ENCODE results near the gene LMCD1. TPM values are rescaled to one million over a fixed set of nuclear protein-coding genes. Genes with fewer than 3 reads are reported as not detected.

The LMCD1 gene
- total RNA-seq, 1 donor from 2014 or later = 174 TPM

- ATAC-seq (peak; percentile 5), DNase-seq (no peak)
- Histone ChIP-seq H3K27me3 (no peaks in the 10 kb centered on the region), H3K27ac (peak overlapping the region; percentile 80), H3K36me3 (peaks cover 21% of the 10 kb centered on the region), H3K4me1 (peaks cover 40% of the 10 kb centered on the region), H3K9me3 (no peaks in the 10 kb centered on the region), H3K4me3 (peak overlapping the region; percentile 57)
- intact Hi-C loops (cut with DNase I) = no loop called here
- TF ChIP-seq CTCF (IDR thresholded peaks at IDR 0.05) = no peak
These were observed 4.0 kb downstream of the LMCD1 start for GRCh38 chr3:8505621-8506020.

GRCh38 chr3:8506571-8507061 lies 5.0 kb downstream of the LMCD1 start:
- Histone ChIP-seq H3K9me3 (no peaks in the 10 kb centered on the region), H3K27ac (peak overlapping the region; percentile 80), H3K4me3 (peak overlapping the region; percentile 57), H3K4me1 (peaks cover 42% of the 10 kb centered on the region), H3K36me3 (peaks cover 29% of the 10 kb centered on the region), H3K27me3 (no peaks in the 10 kb centered on the region)
- no peak for ATAC-seq
- TF ChIP-seq CTCF (IDR thresholded peaks at IDR 0.05) = no peak
- intact Hi-C loops (cut with DNase I) = no loop called here
- DNase-seq = no peak

GRCh38 chr3:8507496-8507895 lies 5.9 kb downstream of the LMCD1 start:
- peaks cover 36% of the 10 kb centered on the region for H3K36me3 ChIP-seq
- intact Hi-C loops (cut with DNase I) = no loop called here

GRCh38 chr3:8509961-8510360 lies 8.3 kb downstream of the LMCD1 start:
- Histone ChIP-seq H3K36me3 (peaks cover 41% of the 10 kb centered on the region), H3K4me1 (peaks cover 47% of the 10 kb centered on the region), H3K4me3 (no peak overlapping the region), H3K27ac (peak overlapping the region; percentile 25), H3K27me3 (no peaks in the 10 kb centered on the region), H3K9me3 (no peaks in the 10 kb centered on the region)
- intact Hi-C loops (cut with DNase I) = no loop called here
- ATAC-seq = no peak
- TF ChIP-seq CTCF (IDR thresholded peaks at IDR 0.05) = no peak
- DNase-seq = no peak

More at GRCh38 chr3:8507496-8507895, 5.9 kb downstream of the LMCD1 start:
- Histone ChIP-seq H3K9me3 (no peaks in the 10 kb centered on the region), H3K27me3 (no peaks in the 10 kb centered on the region), H3K4me1 (peaks cover 49% of the 10 kb centered on the region), H3K27ac (peak overlapping the region; percentile 80), H3K4me3 (peak overlapping the region; percentile 57)
- TF ChIP-seq CTCF (IDR thresholded peaks at IDR 0.05) = no peak
- no peak for DNase-seq
- ATAC-seq = no peak

- intact Hi-C loops (cut with DNase I) = no loop called here
- H3K27me3 ChIP-seq = no peaks in the 10 kb centered on the region
- H3K27ac ChIP-seq = no peak overlapping the region
- no peak overlapping the region for H3K4me3 ChIP-seq
- no peaks in the 10 kb centered on the region for H3K9me3 ChIP-seq
- ATAC-seq = no peak
- peaks cover 44% of the 10 kb centered on the region for H3K4me1 ChIP-seq
- no peak for DNase-seq
- H3K36me3 ChIP-seq = peaks cover 37% of the 10 kb centered on the region
- TF ChIP-seq CTCF (IDR thresholded peaks at IDR 0.05) = no peak
These were observed 10.6 kb downstream of the LMCD1 start for GRCh38 chr3:8512234-8512633.

Data from upper lobe of right lung (tissue), 1 donor.